GM12878 (cell line): ENCODE results near the gene TTLL8.

ENCODE experiments used
- BCL11A ChIP-seq: IDR thresholded peaks from 2 replicates; pipeline ENCODE4 v1.6.1; 2011; ENCODE audit warnings: low read depth, low read length
- BHLHE40 ChIP-seq, 2 experiments: fragments of 450-650 bp in 1 of 2; IDR thresholded peaks; 2 replicates each; pipeline ENCODE4 v1.6.1; 2011 to 2017; ENCODE audit warnings: low read depth in 2 of 2, borderline replicate concordance in 1 of 2, improper control_type of control experiment in 1 of 2, low read length in 1 of 2, mild to moderate bottlenecking in 1 of 2
- CBFB ChIP-seq: IDR thresholded peaks from 2 replicates; pipeline ENCODE4 v1.6.1; 2016; ENCODE audit warnings: antibody characterized with exemption, low read depth
- E2F8 ChIP-seq: fragments of 450-650 bp; IDR thresholded peaks from 2 replicates; pipeline ENCODE4 v1.6.1; 2018; ENCODE audit warnings: mild to moderate bottlenecking, low read depth, moderate library complexity; ENCODE audit not compliant: partially characterized antibody
- EGR1 ChIP-seq, 2 experiments: IDR thresholded peaks; 1 replicate in 1 of 2; 2 replicates in 1 of 2; pipeline ENCODE4 v1.6.1; 2011 to 2012; ENCODE audit warnings: low read depth in 2 of 2, low read length in 2 of 2, borderline replicate concordance in 1 of 2, mild to moderate bottlenecking in 1 of 2, moderate library complexity in 1 of 2
- HDAC2 ChIP-seq: fragments of 200-600 bp; sonication (generic); IDR thresholded peaks from 2 replicates; pipeline ENCODE4 v1.6.1; 2017
- MAX ChIP-seq: IDR thresholded peaks from 2 replicates; pipeline ENCODE4 v1.6.1; 2012; ENCODE audit warnings: low read depth, low read length, improper control_type of control experiment
- PAX8 ChIP-seq: fragments of 450-650 bp; IDR thresholded peaks from 2 replicates; pipeline ENCODE4 v1.6.1; 2017; ENCODE audit warnings: mild to moderate bottlenecking, moderate library complexity
- POLR2AphosphoS5 ChIP-seq: IDR thresholded peaks from 2 replicates; pipeline ENCODE4 v1.6.1; 2011; ENCODE audit warnings: mild to moderate bottlenecking, low read length, inconsistent platforms
- RCOR1 ChIP-seq: conservative IDR thresholded peaks from 2 replicates; pipeline ENCODE4 v1.6.1; 2012; ENCODE audit warnings: low read depth, low read length, improper control_type of control experiment

GRCh38 chr22:49996119-49996517 lies 62.0 kb downstream of the TTLL8 start:
- TF ChIP-seq EGR1 (IDR thresholded peaks at IDR 0.05; ENCODE audit: borderline replicate concordance in 1 of 2, low read depth in 2 of 2, low read length in 2 of 2), result no peak
- TF ChIP-seq BHLHE40 (IDR thresholded peaks at IDR 0.05; ENCODE audit: borderline replicate concordance in 1 of 2, low read depth in 2 of 2, low read length in 1 of 2), result no peak
- no peak for TF ChIP-seq HDAC2
- no peak for TF ChIP-seq MAX
- no peak for TF ChIP-seq PAX8
- no peak for TF ChIP-seq BCL11A
- TF ChIP-seq RCOR1, result no peak
- no peak for TF ChIP-seq CBFB
- no peak for TF ChIP-seq E2F8
- no peak for TF ChIP-seq POLR2AphosphoS5
